Vagina (tissue), 2 donors: ENCODE data around the gene SPRED3.

ENCODE experiments used
- POLR2A ChIP-seq, 2 donors: fragments of 450-650 bp; IDR thresholded peaks; one replicate each; pipeline ENCODE4 v1.6.1; 2017; ENCODE audit warnings: antibody characterized with exemption in 2 of 2, mild to moderate bottlenecking in 2 of 2, moderate library complexity in 2 of 2
- POLR2AphosphoS5 ChIP-seq, 2 donors: sonication (generic); formaldehyde crosslinking; IDR thresholded peaks; one replicate each; pipeline ENCODE4 v1.9.0; 2017; ENCODE audit warnings: antibody characterized with exemption in 2 of 2, mild to moderate bottlenecking in 2 of 2, low read depth in 1 of 2; ENCODE audit not compliant: insufficient read depth in 1 of 2

GRCh38 chr19:38395381-38396114 is 7.1 kb downstream of the SPRED3 start:
- TF ChIP-seq POLR2AphosphoS5 (IDR thresholded peaks at IDR 0.05; ENCODE audit: insufficient read depth in 1 of 2, low read depth in 1 of 2) (no peak), POLR2A (IDR thresholded peaks at IDR 0.05) (no peak)
